A673 (cell line): Measurements from ENCODE around the gene ZNF565.

Experiments
- EZH2 ChIP-seq: fragments of 200-600 bp; sonication (generic); IDR thresholded peaks from 2 replicates; pipeline ENCODE4 v1.6.1; 2017; ENCODE audit warnings: borderline replicate concordance, low read depth, mild to moderate bottlenecking, mixed read lengths, antibody characterized with exemption, low read length; ENCODE audit not compliant: poor library complexity, severe bottlenecking
- TF ChIP-seq, protein P1 (sequence below): fragments of 300-800, 200-600 bp; sonication (generic); conservative IDR thresholded peaks from 2 replicates; pipeline ENCODE4 v1.5.1; 2017; ENCODE audit warnings: low read depth, mild to moderate bottlenecking, antibody characterized with exemption, low read length, moderate library complexity, mixed read lengths

- TF ChIP-seq EZH2: no peak
- TF ChIP-seq, protein P1, sequence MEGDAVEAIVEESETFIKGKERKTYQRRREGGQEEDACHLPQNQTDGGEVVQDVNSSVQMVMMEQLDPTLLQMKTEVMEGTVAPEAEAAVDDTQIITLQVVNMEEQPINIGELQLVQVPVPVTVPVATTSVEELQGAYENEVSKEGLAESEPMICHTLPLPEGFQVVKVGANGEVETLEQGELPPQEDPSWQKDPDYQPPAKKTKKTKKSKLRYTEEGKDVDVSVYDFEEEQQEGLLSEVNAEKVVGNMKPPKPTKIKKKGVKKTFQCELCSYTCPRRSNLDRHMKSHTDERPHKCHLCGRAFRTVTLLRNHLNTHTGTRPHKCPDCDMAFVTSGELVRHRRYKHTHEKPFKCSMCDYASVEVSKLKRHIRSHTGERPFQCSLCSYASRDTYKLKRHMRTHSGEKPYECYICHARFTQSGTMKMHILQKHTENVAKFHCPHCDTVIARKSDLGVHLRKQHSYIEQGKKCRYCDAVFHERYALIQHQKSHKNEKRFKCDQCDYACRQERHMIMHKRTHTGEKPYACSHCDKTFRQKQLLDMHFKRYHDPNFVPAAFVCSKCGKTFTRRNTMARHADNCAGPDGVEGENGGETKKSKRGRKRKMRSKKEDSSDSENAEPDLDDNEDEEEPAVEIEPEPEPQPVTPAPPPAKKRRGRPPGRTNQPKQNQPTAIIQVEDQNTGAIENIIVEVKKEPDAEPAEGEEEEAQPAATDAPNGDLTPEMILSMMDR: no peak
These were observed 61.9 kb downstream of the ZNF565 start, which contains the start of gene COX7A1 for GRCh38 chr19:36152352-36153091.
